H1 (cell line): ENCODE measurements around the gene SSH2. TPM values are rescaled to one million over a fixed set of nuclear protein-coding genes. Genes with fewer than 3 reads are reported as not detected.

Experiments used
- CTCF ChIA-PET: fragments of 300-600 bp; sonication (Branson Sonifier 250); formaldehyde crosslinking; loops from one replicate; lab custom pipeline; 2021; ENCODE audit not compliant: partially characterized antibody; lab: Charles Lee
- POLR2A ChIA-PET: fragments of 300-600 bp; sonication (Branson Sonifier 250); formaldehyde crosslinking; loops from one replicate; lab custom pipeline; 2021; ENCODE audit warnings: inconsistent platforms; ENCODE audit not compliant: partially characterized antibody; lab: Charles Lee
- DNase-seq, 2 experiments: peaks; one replicate each; pipeline versions ENCODE4 v3.0.0 to v3.0.0-alpha.2; 2010 to 2022; ENCODE audit warnings: low spot score in 2 of 2, low read depth in 1 of 2, mixed read lengths in 1 of 2
- FAIRE-seq: peaks from 2 replicates; lab custom pipeline; 2011; peaks lifted over from hg19 to GRCh38; lab: Jason Lieb, UNC
- H2AFZ ChIP-seq: 2 replicates; pipeline ENCODE4 v1.8.1; 2012; ENCODE audit warnings: low read length, inconsistent platforms
- H2AK5ac ChIP-seq: 2 replicates; pipeline ENCODE4 v1.6.1; 2013; ENCODE audit warnings: low read depth, low read length
- H2BK120ac ChIP-seq: replicated peaks from 2 replicates; pipeline ENCODE3; 2013; ENCODE audit warnings: low read depth, low read length, inconsistent platforms
- H2BK12ac ChIP-seq: 2 replicates; pipeline ENCODE4 v1.6.1; 2013; ENCODE audit warnings: low read depth, low read length
- H2BK15ac ChIP-seq: 2 replicates; pipeline ENCODE4 v1.6.1; 2013; ENCODE audit warnings: low read length
- H2BK20ac ChIP-seq: 2 replicates; pipeline ENCODE4 v1.6.1; 2013; ENCODE audit warnings: low read length
- H2BK5ac ChIP-seq: 2 replicates; pipeline ENCODE4 v1.6.1; 2013; ENCODE audit warnings: low read depth, low read length
- H3K14ac ChIP-seq: 2 replicates; pipeline ENCODE4 v1.6.1; 2013; ENCODE audit warnings: inconsistent platforms; ENCODE audit not compliant: insufficient read length
- H3K18ac ChIP-seq: 2 replicates; pipeline ENCODE4 v1.6.1; 2013; ENCODE audit warnings: low read length; ENCODE audit errors: extremely low read depth
- H3K23ac ChIP-seq: 2 replicates; pipeline ENCODE4 v1.6.1; 2013; ENCODE audit warnings: inconsistent platforms; ENCODE audit not compliant: insufficient read length
- H3K23me2 ChIP-seq: 2 replicates; pipeline ENCODE4 v1.6.1; 2013; ENCODE audit warnings: low read depth, low read length
- H3K27ac ChIP-seq: 2 replicates; pipeline ENCODE4 v1.6.1; 2011; ENCODE audit warnings: low read depth, low read length, inconsistent platforms
- H3K27me3 ChIP-seq, 4 experiments: replicated peaks in 1 of 4; 1 replicate in 1 of 4; 2 replicates in 3 of 4; pipeline versions ENCODE4 v1.6.1 to v1.8.1; 2011 to 2013; ENCODE audit warnings: low read length in 3 of 4, mild to moderate bottlenecking in 3 of 4, inconsistent platforms in 2 of 4, mixed read lengths in 2 of 4, moderate library complexity in 1 of 4; ENCODE audit not compliant: control insufficient read depth in 3 of 4, insufficient read depth in 3 of 4; ENCODE audit errors: extremely low read depth in 1 of 4
- H3K36me3 ChIP-seq, 4 experiments: 2 replicates each; pipeline versions ENCODE4 v1.6.1 to v1.8.1; 2011 to 2013; ENCODE audit warnings: mild to moderate bottlenecking in 4 of 4, low read length in 3 of 4, moderate library complexity in 2 of 4, control low read depth in 1 of 4, inconsistent platforms in 1 of 4; ENCODE audit not compliant: insufficient read depth in 4 of 4, control insufficient read depth in 2 of 4
- H3K4ac ChIP-seq: replicated peaks from 2 replicates; pipeline ENCODE3; 2013; ENCODE audit warnings: low read length, low read depth, mixed read lengths, inconsistent platforms; ENCODE audit not compliant: insufficient read length
- H3K4me1 ChIP-seq, 4 experiments: replicated peaks in 1 of 4; 1 replicate in 1 of 4; 2 replicates in 3 of 4; pipeline versions ENCODE4 v1.6.1 to v1.8.1; 2011 to 2013; ENCODE audit warnings: low read length in 3 of 4, inconsistent platforms in 2 of 4, mixed read lengths in 1 of 4; ENCODE audit not compliant: insufficient read depth in 4 of 4, control insufficient read depth in 3 of 4
- H3K4me2 ChIP-seq, 2 experiments: 2 replicates each; pipeline versions ENCODE4 v1.6.1 to v1.8.1; 2011 to 2013; ENCODE audit warnings: low read depth in 2 of 2, low read length in 2 of 2, control low read depth in 1 of 2, inconsistent platforms in 1 of 2, mild to moderate bottlenecking in 1 of 2; ENCODE audit not compliant: insufficient read depth in 1 of 2
- H3K4me3 ChIP-seq, 4 experiments: fragments of 200-600, 300-600 bp in 1 of 4; sonication (generic), shearing (Covaris generic), sonication (Bioruptor Twin) in 1 of 4; 2 replicates each; pipeline versions ENCODE4 v1.5.1 to v1.8.1; 2011 to 2016; ENCODE audit warnings: low read length in 4 of 4, low read depth in 3 of 4, control low read depth in 2 of 4, inconsistent platforms in 2 of 4, mild to moderate bottlenecking in 2 of 4, mixed read lengths in 1 of 4, moderate library complexity in 1 of 4; ENCODE audit not compliant: insufficient read depth in 2 of 4; ENCODE audit errors: extremely low read depth in 1 of 4
- H3K56ac ChIP-seq: replicated peaks from 2 replicates; pipeline ENCODE3; 2013; ENCODE audit warnings: low read depth, mild to moderate bottlenecking, mixed read lengths, low read length, inconsistent platforms; ENCODE audit not compliant: insufficient read length
- H3K79me1 ChIP-seq: 2 replicates; pipeline ENCODE4 v1.6.1; 2013; ENCODE audit warnings: low read depth, low read length, control low read depth
- H3K79me2 ChIP-seq, 2 experiments: 2 replicates each; pipeline versions ENCODE4 v1.6.1 to v1.8.1; 2012 to 2013; ENCODE audit warnings: low read length in 2 of 2, mild to moderate bottlenecking in 2 of 2, inconsistent platforms in 1 of 2; ENCODE audit not compliant: insufficient read depth in 2 of 2, control insufficient read depth in 1 of 2
- H3K9ac ChIP-seq, 4 experiments: replicated peaks in 1 of 4; 1 replicate in 1 of 4; 2 replicates in 3 of 4; pipeline versions ENCODE4 v1.6.1 to v1.8.1; 2011 to 2013; ENCODE audit warnings: low read depth in 3 of 4, low read length in 3 of 4, control low read depth in 2 of 4, mild to moderate bottlenecking in 2 of 4, moderate library complexity in 2 of 4, inconsistent platforms in 1 of 4; ENCODE audit errors: extremely low read depth in 1 of 4
- H3K9me3 ChIP-seq, 2 experiments: 2 replicates each; pipeline versions ENCODE4 v1.6.1 to v1.8.1; 2012 to 2013; ENCODE audit warnings: mild to moderate bottlenecking in 2 of 2, moderate library complexity in 2 of 2, control low read depth in 1 of 2, inconsistent platforms in 1 of 2, low read depth in 1 of 2, low read length in 1 of 2, mixed read lengths in 1 of 2; ENCODE audit not compliant: insufficient read depth in 2 of 2
- H4K20me1 ChIP-seq, 2 experiments: replicated peaks in 1 of 2; 2 replicates each; pipeline versions ENCODE3 to v1.8.1; 2011 to 2013; ENCODE audit warnings: inconsistent platforms in 2 of 2, low read length in 2 of 2, mild to moderate bottlenecking in 1 of 2; ENCODE audit not compliant: insufficient read depth in 2 of 2, control insufficient read depth in 1 of 2
- H4K5ac ChIP-seq: 2 replicates; pipeline ENCODE4 v1.6.1; 2013; ENCODE audit warnings: low read length, low read depth, mixed read lengths, inconsistent platforms; ENCODE audit not compliant: insufficient read length
- H4K8ac ChIP-seq: 2 replicates; pipeline ENCODE4 v1.8.0; 2013; ENCODE audit warnings: mild to moderate bottlenecking, moderate library complexity, low read length, inconsistent platforms; ENCODE audit not compliant: insufficient read depth; ENCODE audit errors: extremely low read depth
- H4K91ac ChIP-seq: replicated peaks from 2 replicates; pipeline ENCODE3; 2013; ENCODE audit warnings: low read length, mixed read lengths, inconsistent platforms; ENCODE audit not compliant: insufficient read length
- ATF2 ChIP-seq: IDR thresholded peaks from 2 replicates; pipeline ENCODE4 v1.6.1; 2012; ENCODE audit warnings: low read length, inconsistent platforms
- BACH1 ChIP-seq: IDR thresholded peaks from 2 replicates; pipeline ENCODE4 v1.6.1; 2012; ENCODE audit warnings: low read length, improper control_type of control experiment
- EZH2 ChIP-seq: fragments of 200-600 bp; sonication (generic); IDR thresholded peaks from 2 replicates; pipeline ENCODE4 v1.7.1; 2012; ENCODE audit warnings: low read depth, mild to moderate bottlenecking, moderate library complexity, low read length, inconsistent platforms; ENCODE audit not compliant: severe bottlenecking
- JUN ChIP-seq: IDR thresholded peaks from 2 replicates; pipeline ENCODE4 v1.6.1; 2011; ENCODE audit warnings: low read depth, mild to moderate bottlenecking, improper control_type of control experiment, low read length
- KDM4A ChIP-seq: IDR thresholded peaks from one replicate; pipeline ENCODE4 v1.7.1; 2012; ENCODE audit warnings: low read depth, mild to moderate bottlenecking, moderate library complexity, low read length, inconsistent platforms; ENCODE audit not compliant: severe bottlenecking
- POLR2AphosphoS5 ChIP-seq: IDR thresholded peaks from 2 replicates; pipeline ENCODE4 v1.6.1; 2011; ENCODE audit warnings: low read depth, low read length
- SAP30 ChIP-seq: fragments of 300-600 bp; sonication (generic); IDR thresholded peaks from 2 replicates; pipeline ENCODE4 v1.7.1; 2012; ENCODE audit warnings: low read length, moderate library complexity, mild to moderate bottlenecking, inconsistent platforms; ENCODE audit not compliant: insufficient read depth, insufficient replicate concordance
- SIN3A ChIP-seq, 2 experiments: IDR thresholded peaks in 1 of 2; conservative IDR thresholded peaks in 1 of 2; 2 replicates each; pipeline ENCODE4 v1.6.1; 2011 to 2012; ENCODE audit warnings: low read length in 2 of 2, improper control_type of control experiment in 1 of 2, low read depth in 1 of 2, mild to moderate bottlenecking in 1 of 2
- SIRT6 ChIP-seq: IDR thresholded peaks from one replicate; pipeline ENCODE4 v1.7.1; 2012; ENCODE audit warnings: low read length, inconsistent platforms
- SRF ChIP-seq: IDR thresholded peaks from 2 replicates; pipeline ENCODE4 v1.6.1; 2011; ENCODE audit warnings: mild to moderate bottlenecking, low read depth, low read length, moderate library complexity
- WGBS, 2 experiments: shearing (Covaris generic) in 1 of 2; methylation state at CpG; one replicate each; pipeline versions ENCODE4 v1.1.6 to v1.1.7; 2013 to 2015; ENCODE audit warnings: low lambda C conversion rate in 2 of 2, mixed read lengths in 2 of 2, inconsistent platforms in 1 of 2, low coverage in 1 of 2, missing lambda C conversion rate in 1 of 2; ENCODE audit not compliant: insufficient replicate concordance in 2 of 2, insufficient coverage in 1 of 2, insufficient read length in 1 of 2; ENCODE audit errors: extremely low coverage in 1 of 2, missing lambda C conversion rate in 1 of 2; 5-methylcytosine and 5-hydroxymethylcytosine counted together
- polyA plus RNA-seq, 7 experiments: library from polyadenylated mRNA; depleted of rRNA in 3 of 7; stranded (reverse) in 5 of 7; unstranded in 2 of 7; fragments of >200 nt in 5 of 7; fragments of 200-250 nt in 2 of 7; gene quantifications; 1 replicate in 5 of 7; 2 replicates in 1 of 7; 4 replicates in 1 of 7; pipeline versions ENCODE4 v1.2.1 to v1.2.3, GENCODE V29; 2011 to 2013; ENCODE audit warnings: missing spikeins in 2 of 7, mixed read lengths in 2 of 7
- total RNA-seq: library from RNA; stranded (reverse); fragmentation: NEBNext Ultra II Directional; extraction: Animal tissue kit (Norgen Biotek cat#: 25700); gene quantifications from 2 replicates; pipeline ENCODE4 v1.2.1, GENCODE V29; 2021

SSH2 gene
- total and polyA plus RNA-seq, 2 of the 8 experiments (the other 6 are each of a cell fraction or from before 2014, with no cell fraction given) = 5.2 to 15.9 TPM

- H3K9ac ChIP-seq = no peak overlapping the region
- no peak overlapping the region for H4K91ac ChIP-seq
- H3K14ac ChIP-seq = no peak overlapping the region
- no peak overlapping the region for H2BK15ac ChIP-seq
- H3K79me1 ChIP-seq = no peaks in the 10 kb centered on the region
- no peak overlapping the region for H2BK12ac ChIP-seq
- H2BK20ac ChIP-seq = no peak overlapping the region
- H2BK120ac ChIP-seq = no peak overlapping the region
- 84% methylated on average over 10 of the region's 10 CpGs; no CpG with 5 or more reads in 1 of the 2 experiments for WGBS, 2 experiments
- H3K4me2 ChIP-seq = no peak overlapping the region
- H3K4me3 ChIP-seq = no peak overlapping the region
- no peak for FAIRE-seq
- no peak overlapping the region for H3K4ac ChIP-seq
- peaks cover 0 to 2% of the 10 kb centered on the region in 2 experiments for H4K20me1 ChIP-seq
- no peaks in the 10 kb centered on the region for H3K23me2 ChIP-seq
- H3K23ac ChIP-seq = no peak overlapping the region
- no peaks in the 10 kb centered on the region for H3K79me2 ChIP-seq
- POLR2A ChIA-PET = no interaction called here
- no peak overlapping the region for H2AFZ ChIP-seq
- H3K27ac ChIP-seq = no peak overlapping the region
- no peaks in the 10 kb centered on the region for H3K27me3 ChIP-seq
- H3K56ac ChIP-seq = no peak overlapping the region
- H4K5ac ChIP-seq = no peak overlapping the region
- no peaks in the 10 kb centered on the region for H3K36me3 ChIP-seq
- CTCF ChIA-PET = interaction anchor here (0.6 to 0.9 kb wide), 2 partner anchors 14 to 528 kb away, joined by 3 to 4 read pairs; no protein-coding TSS in a partner anchor
- no peak overlapping the region for H2BK5ac ChIP-seq
- no peaks in the 10 kb centered on the region for H3K9me3 ChIP-seq
- no peak overlapping the region for H2AK5ac ChIP-seq
- no peak overlapping the region for H3K18ac ChIP-seq
- no peak overlapping the region for H4K8ac ChIP-seq
- DNase-seq = no peak
- peaks cover 0 to 3% (median 1%) of the 10 kb centered on the region in 4 experiments; a peak in 3 of 7 replicates for H3K4me1 ChIP-seq
- TF ChIP-seq SIRT6 (no peak), KDM4A (no peak), SRF (no peak), JUN (no peak), BACH1 (no peak), EZH2 (no peak), ATF2 (no peak), SAP30 (no peak), SIN3A (conservative IDR thresholded peaks at IDR 0.05 in 1 of 2, IDR thresholded peaks at IDR 0.05 in 1 of 2; ENCODE audit: low read depth in 1 of 2, low read length in 2 of 2) (no peak), POLR2AphosphoS5 (no peak)
These were observed 94.3 kb downstream of the SSH2 start for GRCh38 chr17:29835435-29836351.
